ENCODE data around the gene FJX1.

The FJX1 gene

DNA sequence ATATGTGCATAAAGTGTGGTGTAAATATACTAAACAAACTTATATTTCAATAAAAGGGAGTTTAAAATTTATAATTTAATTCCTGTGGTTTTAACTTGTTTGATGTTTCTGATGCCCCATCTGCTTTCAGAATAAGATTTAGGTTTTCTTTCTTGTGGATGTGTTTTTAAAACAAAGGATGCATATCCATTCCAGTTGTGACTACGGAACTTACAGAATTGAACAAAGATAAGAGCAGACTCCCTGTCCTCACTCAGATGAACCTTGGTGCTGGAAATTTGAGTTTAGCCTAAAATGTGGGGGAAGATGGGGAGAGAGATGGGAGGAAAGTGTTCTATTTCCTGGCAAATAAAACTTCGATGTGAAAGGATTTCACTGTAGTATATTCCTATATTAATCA, 2.5 kb downstream of the FJX1 start:
- H3K4me3 ChIP-seq (ENCODE audit: low read length): peak overlapping the region; percentile 77
- no peak for DNase-seq (ENCODE audit: low read depth)
- TF ChIP-seq, protein P1, sequence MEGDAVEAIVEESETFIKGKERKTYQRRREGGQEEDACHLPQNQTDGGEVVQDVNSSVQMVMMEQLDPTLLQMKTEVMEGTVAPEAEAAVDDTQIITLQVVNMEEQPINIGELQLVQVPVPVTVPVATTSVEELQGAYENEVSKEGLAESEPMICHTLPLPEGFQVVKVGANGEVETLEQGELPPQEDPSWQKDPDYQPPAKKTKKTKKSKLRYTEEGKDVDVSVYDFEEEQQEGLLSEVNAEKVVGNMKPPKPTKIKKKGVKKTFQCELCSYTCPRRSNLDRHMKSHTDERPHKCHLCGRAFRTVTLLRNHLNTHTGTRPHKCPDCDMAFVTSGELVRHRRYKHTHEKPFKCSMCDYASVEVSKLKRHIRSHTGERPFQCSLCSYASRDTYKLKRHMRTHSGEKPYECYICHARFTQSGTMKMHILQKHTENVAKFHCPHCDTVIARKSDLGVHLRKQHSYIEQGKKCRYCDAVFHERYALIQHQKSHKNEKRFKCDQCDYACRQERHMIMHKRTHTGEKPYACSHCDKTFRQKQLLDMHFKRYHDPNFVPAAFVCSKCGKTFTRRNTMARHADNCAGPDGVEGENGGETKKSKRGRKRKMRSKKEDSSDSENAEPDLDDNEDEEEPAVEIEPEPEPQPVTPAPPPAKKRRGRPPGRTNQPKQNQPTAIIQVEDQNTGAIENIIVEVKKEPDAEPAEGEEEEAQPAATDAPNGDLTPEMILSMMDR (IDR thresholded peaks at IDR 0.05; ENCODE audit: insufficient read depth, low read depth, low read length, missing control alignments): no peak

DNA sequence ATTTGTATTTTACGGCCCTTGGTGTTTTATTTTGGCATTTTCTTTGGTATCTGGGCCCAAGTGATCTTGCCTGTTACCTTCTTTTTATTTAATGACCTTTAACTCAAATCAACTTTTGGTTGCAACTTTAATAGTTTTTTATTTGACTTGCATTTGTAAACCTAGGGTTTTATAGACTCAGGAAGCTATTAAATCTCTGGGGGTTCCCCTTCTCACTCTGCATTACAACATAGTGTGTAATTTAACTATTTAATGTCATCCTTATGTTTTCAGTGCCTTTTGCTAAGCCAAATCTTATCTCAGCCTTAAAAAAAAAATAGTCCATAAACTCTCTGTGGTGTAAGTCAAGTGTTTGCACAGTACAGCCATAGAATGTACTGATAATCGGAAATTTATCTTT, 3.4 kb downstream of the FJX1 start:
- DNase-seq (ENCODE audit: low read depth): peak; percentile 32
- TF ChIP-seq, protein P1 (IDR thresholded peaks at IDR 0.05; ENCODE audit: insufficient read depth, low read depth, low read length, missing control alignments): no peak
- peak overlapping the region; percentile 77 for H3K4me3 ChIP-seq (ENCODE audit: low read length)

DNA sequence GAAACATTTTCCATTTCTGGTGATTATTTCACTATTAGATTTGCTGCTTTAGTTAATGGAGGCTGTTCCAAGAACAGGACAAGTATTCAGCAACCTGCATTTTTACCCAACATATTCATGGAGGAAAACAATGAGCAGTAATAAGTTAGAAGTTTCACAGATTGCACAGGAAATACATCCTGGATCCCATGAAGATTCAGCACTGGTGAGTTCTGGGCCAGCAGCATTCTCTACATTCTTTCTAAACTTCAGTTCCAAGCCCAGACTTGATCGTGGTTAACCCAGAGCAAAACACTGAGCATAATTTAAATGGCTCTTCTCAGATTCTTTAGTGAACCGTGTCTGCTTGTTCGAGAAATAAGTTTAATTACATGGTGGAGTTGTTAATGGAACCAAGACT, 3.8 kb downstream of the FJX1 start:
- peak; percentile 94 for DNase-seq (ENCODE audit: low read depth)
- peak overlapping the region; percentile 77 for H3K4me3 ChIP-seq (ENCODE audit: low read length)
- TF ChIP-seq, protein P1 (IDR thresholded peaks at IDR 0.05; ENCODE audit: insufficient read depth, low read depth, low read length, missing control alignments): no peak

DNA sequence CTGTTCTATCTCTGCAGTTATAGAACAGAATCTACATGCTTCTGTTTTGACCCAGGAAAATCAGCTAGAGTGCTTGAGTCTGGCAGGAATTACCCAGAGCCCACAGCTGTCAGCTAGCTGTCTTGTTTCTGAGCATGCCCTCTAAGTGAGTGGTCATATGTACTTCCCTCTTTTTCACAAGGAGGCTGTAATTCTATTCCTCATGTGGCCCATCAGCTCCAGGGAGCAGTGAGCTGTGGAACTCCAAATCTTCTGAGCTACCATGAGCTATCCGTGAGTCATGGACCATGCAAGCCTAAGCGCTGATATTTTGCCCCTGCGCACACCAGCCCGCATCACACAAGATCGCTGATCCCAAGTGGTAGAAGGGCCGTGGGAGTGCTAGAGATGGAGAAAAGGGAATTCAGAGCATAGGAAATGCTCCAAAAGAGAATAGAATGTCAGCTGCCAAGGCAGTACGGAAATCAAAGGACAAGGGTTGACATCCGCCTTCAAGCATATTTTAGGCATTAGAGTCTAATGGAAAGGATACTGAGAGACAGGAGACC, 5.4 kb downstream of the FJX1 start:
- TF ChIP-seq, protein P1 (IDR thresholded peaks at IDR 0.05; ENCODE audit: insufficient read depth, low read depth, low read length, missing control alignments): no peak
- peak; percentile 96 for DNase-seq (ENCODE audit: low read depth)
- no peak overlapping the region for H3K4me3 ChIP-seq (ENCODE audit: low read length)

DNA sequence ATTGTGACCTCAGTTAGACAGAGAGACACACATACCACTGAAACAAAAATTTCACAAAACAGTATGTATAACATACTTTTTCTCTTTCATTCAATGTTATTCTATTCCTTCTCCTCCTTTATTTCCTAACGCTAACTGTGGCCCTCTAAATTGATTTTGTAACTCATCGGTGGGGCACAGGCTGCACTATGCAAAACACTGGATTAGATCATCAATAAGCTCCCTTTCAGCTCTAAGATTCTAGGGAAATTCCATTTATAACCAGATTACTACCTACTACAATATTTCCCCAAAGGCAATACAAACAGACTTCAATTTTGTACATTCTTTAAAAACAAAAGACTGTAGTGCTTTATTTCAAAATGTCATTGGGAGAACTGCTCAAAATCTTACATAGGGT, 6.1 kb downstream of the FJX1 start:
- TF ChIP-seq, protein P1 (IDR thresholded peaks at IDR 0.05; ENCODE audit: insufficient read depth, low read depth, low read length, missing control alignments): no peak
- DNase-seq (ENCODE audit: low read depth): no peak

DNA sequence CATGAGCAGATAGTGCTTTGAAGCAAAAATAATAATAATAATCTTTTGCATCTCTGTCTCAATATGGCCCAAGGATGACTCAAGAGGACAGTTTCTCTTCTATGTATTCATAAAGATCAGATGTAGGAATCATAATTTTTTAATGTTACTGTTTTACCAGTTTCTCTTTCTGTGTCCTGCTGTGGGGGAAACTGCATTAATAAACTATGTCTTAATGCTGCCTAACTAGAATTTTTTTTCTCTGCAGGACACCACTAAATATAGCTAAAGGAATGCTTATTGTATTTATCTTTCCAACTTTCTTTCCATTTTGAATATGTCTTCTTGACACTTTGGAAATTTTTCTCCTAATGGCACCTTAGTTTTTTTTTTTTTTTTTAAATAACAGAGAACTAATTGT, 6.5 kb downstream of the FJX1 start:
- no peak overlapping the region for H3K4me3 ChIP-seq (ENCODE audit: low read length)
- DNase-seq (ENCODE audit: low read depth): no peak
- TF ChIP-seq, protein P1 (IDR thresholded peaks at IDR 0.05; ENCODE audit: insufficient read depth, low read depth, low read length, missing control alignments): no peak

More for the DNA sequence above, 6.1 kb downstream of the FJX1 start:
- no peak overlapping the region for H3K4me3 ChIP-seq (ENCODE audit: low read length)

DNA sequence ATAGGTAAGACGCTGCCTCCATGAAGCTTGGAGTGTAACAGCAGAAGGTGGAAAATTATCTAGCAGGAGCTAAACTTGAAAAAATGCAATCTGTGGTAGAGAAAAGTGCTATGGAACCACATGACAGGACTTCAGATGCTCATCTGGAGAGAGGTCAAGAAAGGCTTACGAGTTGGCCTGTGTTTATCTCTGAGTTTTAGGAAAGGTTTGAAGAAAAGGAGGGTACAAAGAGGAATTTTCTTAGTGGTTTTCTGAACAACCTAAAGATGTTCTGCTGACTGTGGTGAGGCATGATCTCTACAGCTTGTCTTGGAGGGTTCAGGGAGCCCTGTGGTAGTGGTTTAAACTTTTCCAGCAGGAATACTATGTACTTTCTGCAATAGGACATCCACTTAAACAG, 8.2 kb downstream of the FJX1 start:
- no peak for DNase-seq (ENCODE audit: low read depth)
- no peak overlapping the region for H3K4me3 ChIP-seq (ENCODE audit: low read length)
- TF ChIP-seq, protein P1 (IDR thresholded peaks at IDR 0.05; ENCODE audit: insufficient read depth, low read depth, low read length, missing control alignments): no peak

All from epithelial cell of esophagus (primary cell).